Activated naive CD8-positive, alpha-beta T cell treated with anti-CD3 and anti-CD28 coated beads, Interleukin-2, amount 10 ng/mL, durations not matched to agents 7 days and 5 days (primary cell): Measurements from ENCODE around the gene OTOG. TPM values are rescaled to one million over a fixed set of nuclear protein-coding genes. Genes with fewer than 3 reads are reported as not detected.

ENCODE experiments used
- ATAC-seq: fragments of 150-1000 bp; cut with Tn5 transposase; one replicate; pipeline ENCODE4 v1.10.0; 2021; ENCODE audit warnings: low read depth, moderate library complexity
- POLR2A ChIA-PET: fragments of 350-600 bp; sonication (Branson Sonifier 250); formaldehyde crosslinking; loops from one replicate; lab custom pipeline; 2021; ENCODE audit warnings: antibody characterized with exemption; lab: Charles Lee
- DNase-seq: peaks from one replicate; pipeline ENCODE4 v3.0.0; 2021
- H3K27ac Mint-ChIP-seq: one replicate; pipeline ENCODE4 v1.8.0; 2022; ENCODE audit warnings: mild to moderate bottlenecking, mixed read lengths
- H3K27me3 Mint-ChIP-seq: one replicate; pipeline ENCODE4 v1.8.0; 2022; ENCODE audit warnings: mild to moderate bottlenecking, moderate library complexity, mixed read lengths
- H3K36me3 Mint-ChIP-seq: one replicate; pipeline ENCODE4 v1.8.0; 2021; ENCODE audit warnings: mild to moderate bottlenecking, mixed read lengths
- H3K4me1 Mint-ChIP-seq: one replicate; pipeline ENCODE4 v1.8.0; 2021; ENCODE audit warnings: mixed read lengths
- H3K4me3 Mint-ChIP-seq: one replicate; pipeline ENCODE4 v1.8.0; 2022; ENCODE audit warnings: mild to moderate bottlenecking, moderate library complexity, mixed read lengths
- H3K9me3 Mint-ChIP-seq: one replicate; pipeline ENCODE4 v1.8.0; 2021; ENCODE audit warnings: mixed read lengths
- total RNA-seq, 2 experiments: library from RNA; stranded (reverse); gene quantifications; one replicate each; pipeline ENCODE4 v1.2.3, GENCODE V29; 2021

OTOG gene
- total RNA-seq, 2 experiments from 2014 or later, result not detected

- DNase-seq (no peak), ATAC-seq (no peak)
- no peaks in the 10 kb centered on the region for H3K9me3 Mint-ChIP-seq
- POLR2A ChIA-PET, result no interaction called here
- H3K4me1 Mint-ChIP-seq, result no peaks in the 10 kb centered on the region
- H3K4me3 Mint-ChIP-seq, result no peak overlapping the region
- H3K36me3 Mint-ChIP-seq, result no peaks in the 10 kb centered on the region
- H3K27ac Mint-ChIP-seq, result no peak overlapping the region
- H3K27me3 Mint-ChIP-seq, result peaks cover 15% of the 10 kb centered on the region
Observed at GRCh38 chr11:17525570-17525969, 21.5 kb upstream of the OTOG start.

GRCh38 chr11:17526326-17526725 is 20.7 kb upstream of the OTOG start:
- no peak overlapping the region for H3K27ac Mint-ChIP-seq
- no peaks in the 10 kb centered on the region for H3K9me3 Mint-ChIP-seq
- DNase-seq (no peak), ATAC-seq (no peak)
- H3K4me1 Mint-ChIP-seq, result no peaks in the 10 kb centered on the region
- no peaks in the 10 kb centered on the region for H3K36me3 Mint-ChIP-seq
- POLR2A ChIA-PET, result no interaction called here
- H3K27me3 Mint-ChIP-seq, result peaks cover 10% of the 10 kb centered on the region
- no peak overlapping the region for H3K4me3 Mint-ChIP-seq

GRCh38 chr11:17526931-17527627 is 20.0 kb upstream of the OTOG start:
- H3K4me3 Mint-ChIP-seq, result no peak overlapping the region
- peaks cover 11% of the 10 kb centered on the region for H3K27me3 Mint-ChIP-seq
- no peak for DNase-seq
- H3K4me1 Mint-ChIP-seq, result no peaks in the 10 kb centered on the region
- POLR2A ChIA-PET, result interaction anchor here (1.3 kb wide), 1 partner anchor 143 kb away, joined by 6 read pairs; no protein-coding TSS in a partner anchor
- no peak for ATAC-seq
- no peak overlapping the region for H3K27ac Mint-ChIP-seq
- no peaks in the 10 kb centered on the region for H3K9me3 Mint-ChIP-seq
- no peaks in the 10 kb centered on the region for H3K36me3 Mint-ChIP-seq

DNA sequence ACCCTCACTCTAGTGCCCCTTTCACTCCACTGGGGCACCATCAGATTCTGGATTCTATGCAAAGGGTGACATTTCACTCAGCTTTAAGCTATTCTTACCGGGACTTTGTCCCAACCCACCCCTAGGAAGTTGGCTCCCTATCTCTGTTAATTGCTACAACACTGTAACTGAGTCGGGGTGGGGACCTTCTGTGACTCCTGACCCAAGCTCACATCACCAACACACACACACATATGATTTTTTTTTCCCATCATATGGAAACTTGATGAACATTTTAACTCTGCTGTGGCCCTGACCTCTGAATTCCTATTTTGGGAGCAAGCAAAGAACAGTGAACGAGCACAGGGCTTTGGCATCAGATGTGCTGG is 19.4 kb upstream of the OTOG start:
- no peaks in the 10 kb centered on the region for H3K9me3 Mint-ChIP-seq
- no peak for DNase-seq
- H3K27ac Mint-ChIP-seq, result no peak overlapping the region
- H3K4me3 Mint-ChIP-seq, result no peak overlapping the region
- ATAC-seq, result no peak
- no peaks in the 10 kb centered on the region for H3K36me3 Mint-ChIP-seq
- peaks cover 11% of the 10 kb centered on the region for H3K27me3 Mint-ChIP-seq
- POLR2A ChIA-PET, result interaction anchor here (1.3 kb wide), 1 partner anchor 144 kb away, joined by 6 read pairs; no protein-coding TSS in a partner anchor
- no peaks in the 10 kb centered on the region for H3K4me1 Mint-ChIP-seq

- no peaks in the 10 kb centered on the region for H3K36me3 Mint-ChIP-seq
- ATAC-seq (peak; percentile 87), DNase-seq (peak; percentile 60)
- no peak overlapping the region for H3K4me3 Mint-ChIP-seq
- no peak overlapping the region for H3K27ac Mint-ChIP-seq
- no peaks in the 10 kb centered on the region for H3K4me1 Mint-ChIP-seq
- POLR2A ChIA-PET, result interaction anchor here (1.3 kb wide), 1 partner anchor 144 kb away, joined by 6 read pairs; no protein-coding TSS in a partner anchor
- H3K27me3 Mint-ChIP-seq, result peaks cover 11% of the 10 kb centered on the region
- H3K9me3 Mint-ChIP-seq, result no peaks in the 10 kb centered on the region
Observed at GRCh38 chr11:17528181-17528691, 18.8 kb upstream of the OTOG start.

- Mint-ChIP-seq H3K4me3 (no peak overlapping the region), H3K27ac (no peak overlapping the region), H3K36me3 (no peaks in the 10 kb centered on the region), H3K9me3 (no peaks in the 10 kb centered on the region), H3K27me3 (peaks cover 9% of the 10 kb centered on the region), H3K4me1 (no peaks in the 10 kb centered on the region)
- ATAC-seq (no peak), DNase-seq (no peak)
- POLR2A ChIA-PET, result no interaction called here
Observed at GRCh38 chr11:17528906-17529843, 17.9 kb upstream of the OTOG start.

- H3K4me1 Mint-ChIP-seq, result no peaks in the 10 kb centered on the region
- H3K9me3 Mint-ChIP-seq, result no peaks in the 10 kb centered on the region
- ATAC-seq (no peak), DNase-seq (no peak)
- no peak overlapping the region for H3K4me3 Mint-ChIP-seq
- no peak overlapping the region for H3K27ac Mint-ChIP-seq
- H3K36me3 Mint-ChIP-seq, result no peaks in the 10 kb centered on the region
- POLR2A ChIA-PET, result no interaction called here
- peaks cover 9% of the 10 kb centered on the region for H3K27me3 Mint-ChIP-seq
Observed at GRCh38 chr11:17529844-17530185, 17.2 kb upstream of the OTOG start.

GRCh38 chr11:17531071-17531600 is 15.9 kb upstream of the OTOG start:
- no peak for DNase-seq
- no peaks in the 10 kb centered on the region for H3K36me3 Mint-ChIP-seq
- H3K4me1 Mint-ChIP-seq, result no peaks in the 10 kb centered on the region
- POLR2A ChIA-PET, result no interaction called here
- H3K27ac Mint-ChIP-seq, result no peak overlapping the region
- H3K4me3 Mint-ChIP-seq, result no peak overlapping the region
- peaks cover 16% of the 10 kb centered on the region for H3K27me3 Mint-ChIP-seq
- no peak for ATAC-seq
- no peaks in the 10 kb centered on the region for H3K9me3 Mint-ChIP-seq

- H3K4me1 Mint-ChIP-seq, result no peaks in the 10 kb centered on the region
- POLR2A ChIA-PET, result no interaction called here
- DNase-seq (no peak), ATAC-seq (no peak)
- no peaks in the 10 kb centered on the region for H3K9me3 Mint-ChIP-seq
- no peak overlapping the region for H3K27ac Mint-ChIP-seq
- H3K4me3 Mint-ChIP-seq, result no peak overlapping the region
- H3K27me3 Mint-ChIP-seq, result peaks cover 18% of the 10 kb centered on the region
- no peaks in the 10 kb centered on the region for H3K36me3 Mint-ChIP-seq
Observed at GRCh38 chr11:17531636-17532113, 15.4 kb upstream of the OTOG start.

GRCh38 chr11:17532784-17533183 is 14.3 kb upstream of the OTOG start:
- ATAC-seq, result no peak
- POLR2A ChIA-PET, result no interaction called here
- Mint-ChIP-seq H3K36me3 (no peaks in the 10 kb centered on the region), H3K9me3 (no peaks in the 10 kb centered on the region), H3K27me3 (peaks cover 22% of the 10 kb centered on the region), H3K4me3 (no peak overlapping the region), H3K4me1 (no peaks in the 10 kb centered on the region), H3K27ac (no peak overlapping the region)
- DNase-seq, result no peak

DNA sequence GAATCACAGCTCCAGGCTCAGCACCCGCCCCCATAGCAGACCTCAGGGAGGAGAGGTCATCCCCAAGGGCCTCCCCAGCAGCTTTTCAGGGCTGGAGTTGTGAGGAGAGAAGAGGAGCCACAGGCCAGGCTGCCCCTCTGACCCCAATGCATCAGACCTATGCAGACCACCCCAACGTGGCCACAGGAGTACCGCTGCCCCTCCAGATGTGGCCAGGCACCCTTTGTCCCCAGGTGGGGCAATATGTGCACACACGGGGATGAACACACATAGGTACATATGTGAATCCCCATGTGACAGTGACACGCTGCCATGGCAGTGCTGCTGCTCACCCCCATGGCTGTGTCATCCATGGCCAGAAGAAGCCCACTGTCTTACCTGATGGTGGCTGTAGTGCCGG is 13.7 kb upstream of the OTOG start:
- Mint-ChIP-seq H3K9me3 (no peaks in the 10 kb centered on the region), H3K4me3 (no peak overlapping the region), H3K27ac (no peak overlapping the region), H3K4me1 (no peaks in the 10 kb centered on the region), H3K36me3 (no peaks in the 10 kb centered on the region), H3K27me3 (peaks cover 22% of the 10 kb centered on the region)
- ATAC-seq (no peak), DNase-seq (no peak)
- POLR2A ChIA-PET, result no interaction called here

GRCh38 chr11:17533778-17534415 is 13.2 kb upstream of the OTOG start:
- Mint-ChIP-seq H3K27ac (no peak overlapping the region), H3K4me1 (no peaks in the 10 kb centered on the region), H3K36me3 (no peaks in the 10 kb centered on the region), H3K4me3 (no peak overlapping the region), H3K9me3 (no peaks in the 10 kb centered on the region), H3K27me3 (peaks cover 24% of the 10 kb centered on the region)
- DNase-seq (no peak), ATAC-seq (no peak)
- POLR2A ChIA-PET, result no interaction called here

DNA sequence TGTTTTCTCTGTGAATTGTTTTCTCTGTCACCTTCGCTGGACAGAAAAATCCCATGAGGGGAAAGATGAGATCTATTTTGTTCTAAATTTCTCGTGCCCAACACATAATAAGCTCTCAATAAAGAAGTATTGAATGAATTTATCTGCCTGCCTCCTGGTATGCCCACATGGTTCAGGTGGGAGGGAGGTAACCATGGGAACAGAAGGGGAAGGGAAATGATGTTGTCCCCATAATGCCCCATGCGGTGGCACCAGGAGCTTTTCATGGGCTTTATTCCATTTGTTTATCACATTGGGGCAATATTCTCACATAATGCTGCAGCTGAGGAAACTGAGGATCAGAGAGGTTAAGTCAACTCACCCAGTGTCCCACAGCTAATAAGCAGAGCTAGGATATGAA is 11.6 kb upstream of the OTOG start:
- H3K27ac Mint-ChIP-seq, result no peak overlapping the region
- no peaks in the 10 kb centered on the region for H3K9me3 Mint-ChIP-seq
- H3K4me1 Mint-ChIP-seq, result peaks cover 2% of the 10 kb centered on the region
- peaks cover 16% of the 10 kb centered on the region for H3K27me3 Mint-ChIP-seq
- POLR2A ChIA-PET, result no interaction called here
- H3K4me3 Mint-ChIP-seq, result no peak overlapping the region
- no peaks in the 10 kb centered on the region for H3K36me3 Mint-ChIP-seq
- ATAC-seq (no peak), DNase-seq (no peak)
